Limb (tissue), 2 donors: ENCODE data around the gene ZNF787.
"Not testable (repeated sequence)": the region's sequence is repeated elsewhere in the genome, so short reads cannot be mapped to it uniquely, and the experiment has no call there.

ENCODE experiments used
- DNase-seq, 2 donors: peaks; one replicate each; pipeline ENCODE4 v3.0.0-alpha.2; 2016; ENCODE audit errors: extremely low spot score in 2 of 2

The ZNF787 gene

GRCh38 chr19:56106397-56106849 lies 14.7 kb downstream of the ZNF787 start:
- DNase-seq = no peak

- DNase-seq = not testable (repeated sequence)
Measured at GRCh38 chr19:56105831-56106396, 15.2 kb downstream of the ZNF787 start.

DNA sequence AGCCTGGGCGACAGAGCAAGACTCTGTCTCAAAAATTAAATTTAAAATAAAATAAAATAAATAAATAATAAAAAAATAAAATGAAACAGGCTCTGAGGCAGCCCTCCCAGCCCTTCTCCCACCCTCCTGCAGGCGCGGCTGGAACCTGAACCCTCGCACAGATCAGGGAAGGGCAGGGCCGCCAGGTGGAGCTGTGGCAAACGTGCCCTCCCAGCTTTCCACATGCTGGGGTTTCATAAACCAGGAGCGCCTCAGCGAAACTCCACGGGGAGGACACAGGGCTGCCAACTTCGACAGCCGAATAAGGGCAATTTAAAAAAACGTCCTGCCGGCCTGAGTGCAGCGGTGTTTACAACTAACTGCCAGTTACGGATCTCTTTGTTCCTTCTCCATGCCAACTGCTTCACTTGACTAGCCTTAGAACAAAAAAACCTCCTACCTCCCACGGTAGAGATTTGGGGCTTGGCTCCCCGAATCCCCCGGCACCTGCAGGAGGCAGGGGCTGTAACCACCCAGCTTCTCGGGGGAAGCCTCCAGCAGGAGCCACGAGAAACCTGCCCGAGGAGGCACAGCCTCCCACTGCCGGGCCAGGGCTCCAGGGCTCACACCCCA lies 15.9 kb downstream of the ZNF787 start:
- peak; percentile 26 to 63 for DNase-seq

GRCh38 chr19:56104423-56104822 lies 16.7 kb downstream of the ZNF787 start:
- no peak for DNase-seq

DNA sequence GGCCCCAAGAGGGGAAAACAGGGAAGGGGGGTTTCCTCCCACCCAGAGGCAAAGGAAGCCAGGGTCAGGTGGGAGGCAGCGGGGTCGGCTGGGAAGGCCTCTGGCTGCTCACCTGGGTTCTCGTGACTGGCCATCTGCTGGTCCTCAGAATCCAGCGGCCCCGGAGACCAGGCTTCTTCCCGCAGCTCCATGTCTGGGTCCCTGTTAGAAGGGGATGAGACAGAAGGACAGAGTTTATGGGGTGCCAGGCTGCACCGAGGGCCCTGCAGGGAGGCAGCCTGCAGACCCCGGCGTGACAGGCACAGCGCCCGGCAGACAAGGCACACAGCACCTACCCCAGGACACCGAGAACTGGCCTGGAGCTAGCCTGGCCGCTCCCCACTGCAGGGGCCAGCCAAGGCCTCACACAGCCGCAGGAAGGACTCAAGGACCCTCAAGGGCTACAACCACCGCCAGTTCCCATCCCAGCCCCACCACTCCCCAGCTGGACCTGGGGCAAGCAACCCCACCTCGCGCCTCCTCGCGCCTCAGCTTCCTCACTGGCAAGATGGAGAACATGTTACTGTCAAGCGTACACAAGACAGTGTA lies 18.0 kb downstream of the ZNF787 start:
- DNase-seq = no peak

GRCh38 chr19:56101746-56102535 lies 19.2 kb downstream of the ZNF787 start:
- no peak for DNase-seq

DNA sequence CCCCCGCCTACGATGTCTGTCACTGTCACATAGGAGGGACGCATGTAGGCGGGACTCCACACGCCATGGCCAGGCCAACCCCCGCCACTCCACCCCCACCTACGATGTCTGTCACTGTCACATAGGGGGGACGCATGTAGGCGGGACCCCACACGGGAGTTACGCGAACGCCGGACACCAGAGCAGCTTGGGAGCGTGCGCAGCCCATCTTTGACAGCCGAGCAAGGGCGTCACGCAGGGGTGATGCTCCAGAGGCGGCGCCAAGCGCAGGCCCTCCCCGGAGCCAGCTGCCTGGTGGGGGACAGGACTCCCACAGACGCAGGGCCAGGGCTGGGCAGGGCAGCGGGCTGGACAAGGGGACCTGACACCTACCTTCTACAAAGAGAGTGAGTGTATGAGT lies 20.0 kb downstream of the ZNF787 start:
- no peak for DNase-seq

DNA sequence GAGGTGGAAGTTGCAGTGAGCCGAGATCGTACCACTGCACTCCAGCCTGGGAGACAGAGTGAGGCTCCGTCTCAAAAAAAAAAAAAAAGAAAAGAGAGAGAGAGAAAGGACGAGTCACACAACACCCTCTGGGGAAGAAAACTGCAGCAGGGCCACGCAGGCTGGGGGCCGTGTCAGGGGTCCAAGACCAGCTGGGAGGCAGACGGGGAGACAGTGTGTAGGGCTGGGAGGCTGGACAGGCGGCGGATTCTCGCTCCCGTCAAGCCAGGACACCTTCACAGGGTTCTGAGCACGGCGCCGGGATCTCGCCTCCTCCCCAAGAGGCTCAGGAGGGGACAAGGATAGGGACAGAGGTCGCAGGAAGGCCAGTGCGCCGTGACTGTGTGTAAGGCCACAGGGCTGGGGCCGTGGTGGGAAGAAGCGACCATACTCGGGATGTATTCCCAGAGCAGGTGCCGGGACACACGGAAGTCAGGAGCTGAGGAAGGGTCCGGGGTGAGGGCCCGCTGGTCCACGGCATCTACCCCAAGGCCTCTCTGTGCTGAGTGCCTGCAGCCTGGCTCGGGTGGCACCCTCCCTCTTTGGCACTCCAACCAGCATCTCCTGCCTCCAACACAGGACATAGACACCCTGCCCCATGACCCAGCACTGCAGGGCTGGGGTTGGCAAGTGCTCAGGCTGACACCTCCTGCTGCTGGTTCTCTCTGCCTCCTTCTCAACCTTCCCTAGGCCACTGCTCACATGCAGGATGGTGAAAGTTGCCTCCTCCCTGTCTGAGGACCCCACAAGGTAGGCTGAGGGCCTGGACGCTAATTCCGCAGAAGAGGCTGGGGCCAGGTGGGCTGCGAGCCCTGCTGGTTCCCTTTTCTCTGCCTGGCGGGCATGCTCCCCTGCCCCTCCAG lies 21.2 kb downstream of the ZNF787 start:
- no peak for DNase-seq

GRCh38 chr19:56098731-56099568 lies 22.1 kb downstream of the ZNF787 start:
- no peak for DNase-seq

- not testable (repeated sequence) for DNase-seq
Measured at GRCh38 chr19:56098237-56098636, 22.9 kb downstream of the ZNF787 start.

DNA sequence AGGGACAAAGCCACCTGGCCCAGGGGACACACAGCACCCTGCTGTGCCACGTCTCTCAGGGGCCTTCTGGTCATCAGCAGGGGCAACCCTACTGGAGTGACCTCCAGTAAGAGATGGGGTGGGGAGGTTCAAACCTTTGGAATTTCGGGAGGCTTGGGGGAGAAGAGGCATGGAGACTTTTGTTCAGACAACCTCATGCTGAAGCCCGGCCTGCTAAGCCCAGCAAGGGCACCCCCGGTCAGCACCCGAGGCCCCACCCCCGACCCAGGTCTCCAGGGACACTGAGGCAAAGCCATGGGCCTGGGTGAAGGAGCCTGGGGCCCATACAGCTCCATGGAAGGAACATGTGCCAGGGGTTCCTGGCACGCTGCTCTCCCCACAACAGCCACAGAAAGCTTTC lies 23.3 kb downstream of the ZNF787 start:
- no peak for DNase-seq

DNA sequence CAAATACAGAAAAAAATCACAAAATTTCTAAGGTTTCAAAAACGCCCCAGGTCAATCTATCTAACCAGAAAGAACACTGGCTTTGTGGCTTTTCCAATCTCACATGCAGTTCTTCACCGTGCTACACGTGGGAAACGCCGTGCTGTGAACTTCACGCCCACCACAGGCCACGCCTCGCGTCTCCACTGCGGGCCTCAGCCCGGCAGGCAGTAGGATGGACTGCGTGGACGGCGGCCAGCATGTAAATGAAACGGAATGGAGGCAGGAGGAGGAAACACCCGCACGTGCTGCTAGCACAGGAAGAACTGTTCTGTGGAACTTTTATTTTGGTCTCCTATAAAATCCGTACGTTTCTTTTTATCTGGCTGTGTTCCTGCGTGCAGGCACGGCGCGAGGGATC lies 23.8 kb downstream of the ZNF787 start:
- DNase-seq = no peak

DNA sequence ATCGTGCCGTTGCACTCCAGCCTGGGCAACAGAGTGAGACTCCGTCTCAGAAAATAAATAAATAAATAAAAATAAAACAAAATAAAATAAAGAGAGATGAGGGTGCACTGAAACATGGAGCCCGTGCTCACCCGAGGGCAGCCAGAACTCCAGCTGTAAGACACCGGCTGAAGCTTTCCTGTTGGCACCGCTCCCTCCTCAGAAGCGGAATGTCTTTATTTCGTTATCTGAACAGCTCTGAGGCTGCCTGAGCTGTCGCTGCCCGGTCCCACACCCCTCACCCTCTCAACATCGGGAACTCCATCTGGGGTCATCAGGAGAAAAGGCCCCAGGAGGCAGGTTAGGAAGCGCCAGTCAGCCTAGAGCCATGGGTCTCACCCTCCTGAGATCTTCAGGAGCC lies 24.4 kb downstream of the ZNF787 start:
- no peak for DNase-seq

DNA sequence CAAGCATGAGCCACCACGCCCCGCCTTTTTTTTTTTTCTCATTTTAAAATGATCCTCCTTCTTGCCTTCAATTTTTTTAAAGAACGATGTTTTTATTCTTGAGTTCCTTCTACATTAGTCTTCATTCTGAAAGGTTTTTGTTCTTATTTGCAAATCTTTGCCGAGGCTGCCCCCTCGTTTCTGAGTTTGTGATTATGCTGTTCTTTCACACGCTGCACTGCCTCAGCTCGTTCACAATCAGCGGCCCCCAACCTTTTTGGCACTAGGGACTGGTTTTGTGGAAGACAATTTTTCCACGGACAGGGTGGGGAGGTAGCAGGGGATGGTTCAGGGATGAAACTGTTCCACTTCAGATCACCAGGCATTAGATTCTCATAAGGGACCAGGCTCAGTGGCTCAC lies 26.6 kb downstream of the ZNF787 start:
- DNase-seq = no peak

GRCh38 chr19:56092685-56093631 lies 28.1 kb downstream of the ZNF787 start:
- no peak for DNase-seq

DNA sequence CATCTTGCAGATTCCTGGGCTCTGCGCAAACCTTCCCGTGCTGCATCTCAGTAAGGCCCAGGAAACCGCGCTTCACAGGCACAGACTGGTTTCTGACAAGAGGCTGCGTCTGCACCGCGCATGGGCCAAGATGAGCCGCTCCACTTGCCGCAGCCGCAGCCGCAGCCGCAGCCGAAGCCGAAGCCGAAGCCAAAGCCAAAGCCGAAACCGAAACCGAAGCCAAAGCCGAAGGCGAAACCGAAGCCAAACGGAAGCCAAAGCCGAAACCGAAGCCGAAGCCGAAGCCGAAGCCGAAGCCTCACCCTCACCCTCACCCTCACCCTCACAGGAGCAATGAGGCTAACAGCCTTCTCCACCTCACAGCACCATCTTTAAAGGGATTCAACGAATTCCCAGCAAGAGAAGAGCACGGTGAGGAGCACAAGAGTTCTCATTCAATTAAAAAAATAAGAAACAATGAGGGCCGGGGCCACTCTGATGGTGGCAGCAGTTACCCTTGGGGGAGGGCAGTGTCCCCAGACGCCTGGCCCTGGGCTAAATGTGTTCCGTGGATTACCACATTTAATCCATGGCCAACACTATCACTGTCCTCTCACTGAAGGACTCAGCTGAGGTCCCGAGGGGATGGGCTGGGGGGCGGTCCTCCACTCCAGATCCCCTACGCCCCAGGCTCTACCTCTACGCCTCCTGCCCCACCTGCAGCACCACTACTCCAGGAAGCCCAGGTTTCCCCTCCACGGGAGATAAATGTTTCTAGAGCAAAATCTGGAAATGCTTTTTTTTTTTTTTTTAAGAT lies 29.1 kb downstream of the ZNF787 start:
- no peak for DNase-seq

GRCh38 chr19:56091066-56091490 lies 30.0 kb downstream of the ZNF787 start:
- no peak for DNase-seq

DNA sequence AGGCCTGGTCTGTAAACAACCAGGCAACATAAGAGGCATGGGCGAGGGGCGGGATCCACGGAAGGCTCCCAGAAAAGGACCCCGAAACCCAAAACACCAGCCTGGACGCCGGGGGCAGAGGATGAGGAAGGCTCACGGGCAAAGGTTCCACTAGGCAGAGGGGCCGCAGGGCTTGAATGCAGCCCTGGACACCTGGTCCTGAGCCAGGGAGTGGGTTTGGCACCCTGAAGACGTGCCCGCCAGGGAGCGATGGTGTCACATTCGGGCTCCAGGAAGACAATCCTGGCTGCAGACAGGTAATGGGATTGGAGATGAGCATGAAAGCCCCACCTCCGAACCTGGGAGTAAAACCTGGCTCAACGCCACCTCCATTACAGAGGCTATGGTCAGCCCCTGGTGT lies 31.8 kb downstream of the ZNF787 start:
- DNase-seq = no peak
